Measurements from ENCODE around the gene MYH9. TPM values are rescaled to one million over a fixed set of nuclear protein-coding genes. Genes with fewer than 3 reads are reported as not detected.

Gene MYH9
- total RNA-seq, 2 experiments from 2014 or later = 624 to 679 TPM

DNA sequence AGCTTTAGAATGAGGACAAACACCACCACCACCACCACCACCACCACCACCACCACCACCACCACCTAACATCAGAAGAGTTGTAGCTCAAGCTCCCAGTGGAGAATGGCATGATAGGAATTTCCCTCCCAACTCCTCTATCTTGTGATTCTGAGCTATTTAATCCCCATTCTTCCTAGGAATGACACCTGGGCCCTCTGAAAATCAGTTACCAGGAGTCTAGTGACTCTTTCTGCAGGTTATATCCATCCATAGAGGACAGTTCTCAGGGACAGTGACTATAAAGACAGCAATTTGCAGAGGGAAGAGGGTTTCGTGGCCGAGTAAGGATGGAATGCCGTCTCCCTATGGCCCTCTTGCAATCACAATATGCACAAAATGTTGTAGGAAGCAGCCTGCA lies 27.8 kb downstream of the MYH9 start:
- CTCF ChIA-PET = interaction anchor here (1.1 to 2.6 kb wide), 5 partner anchors 9 to 73 kb away, joined by 3 to 13 read pairs (median 5); no protein-coding TSS in a partner anchor
- TF ChIP-seq, protein P1, sequence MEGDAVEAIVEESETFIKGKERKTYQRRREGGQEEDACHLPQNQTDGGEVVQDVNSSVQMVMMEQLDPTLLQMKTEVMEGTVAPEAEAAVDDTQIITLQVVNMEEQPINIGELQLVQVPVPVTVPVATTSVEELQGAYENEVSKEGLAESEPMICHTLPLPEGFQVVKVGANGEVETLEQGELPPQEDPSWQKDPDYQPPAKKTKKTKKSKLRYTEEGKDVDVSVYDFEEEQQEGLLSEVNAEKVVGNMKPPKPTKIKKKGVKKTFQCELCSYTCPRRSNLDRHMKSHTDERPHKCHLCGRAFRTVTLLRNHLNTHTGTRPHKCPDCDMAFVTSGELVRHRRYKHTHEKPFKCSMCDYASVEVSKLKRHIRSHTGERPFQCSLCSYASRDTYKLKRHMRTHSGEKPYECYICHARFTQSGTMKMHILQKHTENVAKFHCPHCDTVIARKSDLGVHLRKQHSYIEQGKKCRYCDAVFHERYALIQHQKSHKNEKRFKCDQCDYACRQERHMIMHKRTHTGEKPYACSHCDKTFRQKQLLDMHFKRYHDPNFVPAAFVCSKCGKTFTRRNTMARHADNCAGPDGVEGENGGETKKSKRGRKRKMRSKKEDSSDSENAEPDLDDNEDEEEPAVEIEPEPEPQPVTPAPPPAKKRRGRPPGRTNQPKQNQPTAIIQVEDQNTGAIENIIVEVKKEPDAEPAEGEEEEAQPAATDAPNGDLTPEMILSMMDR (IDR thresholded peaks at IDR 0.05) = no peak
- no peaks in the 10 kb centered on the region for H3K9me3 Mint-ChIP-seq
- no peak for DNase-seq
- no peak for ATAC-seq
- H3K4me1 Mint-ChIP-seq (ENCODE audit: low read depth) = peaks cover 94% of the 10 kb centered on the region
- no peak overlapping the region for H3K4me3 Mint-ChIP-seq
- POLR2A ChIA-PET = interaction anchor here (0.6 to 44.1 kb wide), 3 partner anchors 8 to 130 kb away, joined by 3 to 1125 read pairs (median 1125); partner anchors contain the start of gene MYH9
- intact Hi-C loops (cut with micrococcal nuclease) = no loop called here
- H3K27me3 Mint-ChIP-seq = no peaks in the 10 kb centered on the region
- H3K36me3 Mint-ChIP-seq (ENCODE audit: low read depth) = peaks cover 68% of the 10 kb centered on the region
- H3K27ac Mint-ChIP-seq = peak overlapping the region; percentile 98

DNA sequence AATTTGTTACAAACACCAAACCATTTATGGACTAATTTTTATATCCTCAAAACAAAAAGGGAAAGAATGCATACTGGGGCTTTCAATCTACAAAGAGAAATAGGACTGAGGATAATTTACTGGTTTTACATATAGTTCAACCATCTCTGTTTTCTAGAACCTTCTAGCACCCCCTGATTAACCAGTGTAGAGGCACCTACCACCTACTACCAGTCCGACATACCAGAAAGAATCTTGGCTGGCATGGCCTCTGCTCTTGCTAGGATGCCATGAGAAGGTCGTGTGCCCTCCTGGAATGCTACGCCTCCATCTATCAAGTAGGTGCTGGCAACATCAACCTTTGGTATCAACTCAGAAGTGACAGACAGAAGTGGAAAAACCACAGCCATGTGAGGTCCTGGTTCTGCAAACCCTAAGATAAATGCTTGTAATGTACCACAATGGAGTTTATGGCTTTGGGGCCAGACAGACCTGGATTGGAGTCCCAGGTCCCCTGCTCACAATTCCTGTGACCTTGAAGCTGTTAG lies 28.2 kb downstream of the MYH9 start:
- peak overlapping the region; percentile 91 for H3K27ac Mint-ChIP-seq
- intact Hi-C loops (cut with micrococcal nuclease) = loop anchor here (2.0 kb wide), 1 partner anchor 75 kb away; no protein-coding TSS in a partner anchor
- ATAC-seq = no peak
- peak overlapping the region; percentile 51 for H3K4me3 Mint-ChIP-seq
- H3K36me3 Mint-ChIP-seq (ENCODE audit: low read depth) = peaks cover 69% of the 10 kb centered on the region
- ChIA-PET CTCF (interaction anchor here (1.1 to 2.6 kb wide), 5 partner anchors 10 to 73 kb away, joined by 3 to 13 read pairs (median 5); no protein-coding TSS in a partner anchor), POLR2A (interaction anchor here (0.6 to 44.1 kb wide), 3 partner anchors 9 to 130 kb away, joined by 3 to 1125 read pairs (median 1125); partner anchors contain the start of gene MYH9)
- H3K27me3 Mint-ChIP-seq = no peaks in the 10 kb centered on the region
- TF ChIP-seq, protein P1 (IDR thresholded peaks at IDR 0.05) = no peak
- H3K9me3 Mint-ChIP-seq = no peaks in the 10 kb centered on the region
- peaks cover 94% of the 10 kb centered on the region for H3K4me1 Mint-ChIP-seq (ENCODE audit: low read depth)
- no peak for DNase-seq

DNA sequence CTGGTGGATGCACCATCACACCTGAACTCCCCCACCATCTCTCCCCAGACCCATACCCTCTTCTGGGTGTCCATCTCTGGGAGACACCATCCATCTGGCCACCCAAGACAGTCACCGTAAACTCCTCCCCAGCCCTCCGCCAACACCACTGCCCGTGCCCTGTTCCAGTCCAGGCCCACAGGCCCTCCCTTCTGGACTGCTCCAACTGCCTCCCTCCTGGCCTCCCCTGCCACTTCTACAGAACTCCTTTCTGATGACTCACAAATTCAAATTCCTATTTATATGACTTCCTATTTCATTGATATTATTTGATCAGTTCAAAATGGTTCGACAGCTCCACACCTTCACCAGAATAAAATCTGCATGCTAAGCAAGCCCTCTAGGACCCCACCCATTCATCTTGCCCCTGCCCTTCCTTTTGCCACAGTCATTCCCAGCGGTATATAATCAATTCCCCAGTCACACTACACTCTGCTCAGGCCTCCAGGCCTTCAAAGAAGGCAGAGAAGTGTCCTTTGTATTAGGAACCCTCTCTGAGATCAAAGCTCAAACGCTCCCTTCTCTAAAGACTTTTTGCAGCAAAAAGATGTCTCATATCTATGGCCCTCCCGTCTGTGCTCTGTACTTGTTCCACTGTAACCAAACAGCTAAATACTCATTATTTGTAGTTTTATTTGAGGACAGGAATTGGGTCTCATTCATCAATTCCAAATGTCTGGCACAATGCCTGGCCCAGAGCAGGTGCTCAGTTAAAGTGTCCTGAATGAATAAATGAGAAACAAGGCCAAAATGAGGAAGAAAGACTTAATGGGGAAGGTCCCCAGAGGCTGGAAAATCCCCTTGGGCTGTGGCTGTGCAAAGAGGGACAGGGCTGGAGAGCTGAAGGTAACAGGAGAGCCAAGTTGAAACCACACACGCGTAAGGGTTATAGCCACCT lies 29.0 kb downstream of the MYH9 start:
- Mint-ChIP-seq H3K4me3 (peak overlapping the region; percentile 51), H3K27ac (peak overlapping the region; percentile 91), H3K4me1 (ENCODE audit: low read depth) (peaks cover 92% of the 10 kb centered on the region), H3K9me3 (no peaks in the 10 kb centered on the region), H3K36me3 (ENCODE audit: low read depth) (peaks cover 66% of the 10 kb centered on the region), H3K27me3 (no peaks in the 10 kb centered on the region)
- intact Hi-C loops (cut with micrococcal nuclease) = loop anchor here (2.0 kb wide), 1 partner anchor 76 kb away; no protein-coding TSS in a partner anchor
- ChIA-PET POLR2A (interaction anchor here (42.1 to 44.1 kb wide), 2 partner anchors 10 to 18 kb away, joined by 1125 read pairs; partner anchors contain the start of gene MYH9), CTCF (interaction anchor here (1.1 to 2.6 kb wide), 9 partner anchors 10 to 112 kb away, joined by 3 to 13 read pairs (median 6); no protein-coding TSS in a partner anchor)
- no peak for DNase-seq
- TF ChIP-seq, protein P1 (IDR thresholded peaks at IDR 0.05) = no peak
- no peak for ATAC-seq

DNA sequence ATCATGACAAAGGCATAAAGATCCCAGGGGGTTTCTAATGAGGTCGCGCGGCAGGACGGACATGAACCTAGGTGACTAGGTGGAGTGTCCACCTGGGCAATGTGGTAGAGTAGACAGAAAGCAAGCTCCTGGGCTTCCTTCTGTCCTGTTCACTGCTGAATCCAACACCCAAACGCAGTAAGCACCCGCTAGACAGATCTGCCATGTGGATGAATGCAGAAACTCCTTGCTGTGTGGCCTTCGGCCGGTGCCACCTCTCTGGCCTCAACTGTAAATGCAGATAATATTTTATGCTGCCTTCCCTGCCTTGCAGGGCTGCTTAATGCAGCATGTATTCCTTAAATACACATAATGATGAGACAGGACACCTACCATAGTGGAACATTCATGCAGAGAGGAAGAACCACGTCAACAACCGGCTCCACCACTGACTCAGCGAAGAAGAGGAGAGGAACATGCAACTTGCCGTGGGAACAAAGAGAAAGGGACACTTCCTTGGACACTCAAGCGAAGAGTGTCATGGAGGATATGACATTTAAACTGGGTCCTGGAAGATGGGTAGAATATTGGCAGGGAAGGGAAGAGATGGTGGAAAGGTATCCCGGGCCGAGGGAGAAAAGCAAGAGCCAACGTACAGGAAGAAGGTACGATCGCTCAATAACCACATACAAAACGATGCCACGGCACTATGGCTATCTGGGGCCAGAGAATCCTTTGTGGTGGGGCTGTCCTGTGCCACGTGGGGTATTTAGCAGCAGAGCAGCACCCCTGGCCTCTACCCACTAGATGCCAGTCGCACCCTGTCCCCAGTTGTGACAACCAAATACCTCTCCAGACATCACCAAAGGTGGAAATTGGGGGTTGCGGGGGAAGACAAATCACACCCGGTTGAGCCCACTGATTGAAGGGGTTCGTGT lies 30.8 kb downstream of the MYH9 start:
- POLR2A ChIA-PET = interaction anchor here (0.7 to 44.1 kb wide), 3 partner anchors 11 to 112 kb away, joined by 4 to 1125 read pairs (median 1125); partner anchors contain the start of gene MYH9

More for the DNA sequence above, 30.8 kb downstream of the MYH9 start:
- peak overlapping the region; percentile 65 for H3K4me3 Mint-ChIP-seq
- peaks cover 92% of the 10 kb centered on the region for H3K4me1 Mint-ChIP-seq (ENCODE audit: low read depth)
- intact Hi-C loops (cut with micrococcal nuclease) = no loop called here
- DNase-seq = peak; percentile 77
- TF ChIP-seq, protein P1 (IDR thresholded peaks at IDR 0.05) = no peak
- H3K9me3 Mint-ChIP-seq = no peaks in the 10 kb centered on the region
- CTCF ChIA-PET = interaction anchor here (0.8 to 2.6 kb wide), 12 partner anchors 11 to 114 kb away, joined by 3 to 13 read pairs (median 4); no protein-coding TSS in a partner anchor
- H3K27me3 Mint-ChIP-seq = no peaks in the 10 kb centered on the region
- peaks cover 59% of the 10 kb centered on the region for H3K36me3 Mint-ChIP-seq (ENCODE audit: low read depth)
- peak; percentile 34 for ATAC-seq
- peak overlapping the region; percentile 91 for H3K27ac Mint-ChIP-seq
